Heart left ventricle (tissue), 16 donors: Measurements from ENCODE around the gene TYK2. TPM values are rescaled to one million over a fixed set of nuclear protein-coding genes. Genes with fewer than 3 reads are reported as not detected.
A peak's percentile ranks its signal among the peaks of the same experiment; 100 is the strongest.

Experiments used
- ATAC-seq, 4 donors: fragments of 200-7000 bp; cut with Tn5 transposase; one replicate each; pipeline ENCODE4 v1.9.1; 2020 to 2022; ENCODE audit warnings: moderate library complexity in 4 of 4, mild to moderate bottlenecking in 3 of 4, moderate number of reproducible peaks in 1 of 4
- DNase-seq, 5 donors: peaks; one replicate each; pipeline ENCODE4 v3.0.0-alpha.2; 2020
- H3K27ac ChIP-seq, 12 donors: fragments of 200-600 bp; sonication (generic) in 4 of 12; one replicate each; pipeline versions ENCODE4 v1.5.0 to v1.8.0; 2016 to 2022; ENCODE audit warnings: mild to moderate bottlenecking in 2 of 12
- H3K27me3 ChIP-seq, 9 donors: fragments of 200-600 bp; sonication (generic) in 2 of 9; one replicate each; pipeline versions ENCODE4 v1.5.1 to v1.8.0; 2016 to 2022; ENCODE audit warnings: mild to moderate bottlenecking in 3 of 9
- H3K36me3 ChIP-seq, 9 donors: fragments of 200-600 bp; sonication (generic) in 2 of 9; one replicate each; pipeline versions ENCODE4 v1.5.0 to v1.8.0; 2018 to 2022; ENCODE audit warnings: mild to moderate bottlenecking in 2 of 9
- H3K4me1 ChIP-seq, 12 donors: fragments of 200-600 bp; sonication (generic) in 4 of 12; one replicate each; pipeline versions ENCODE4 v1.5.0 to v1.8.0; 2016 to 2022; ENCODE audit warnings: mild to moderate bottlenecking in 3 of 12
- H3K4me3 ChIP-seq, 12 donors: fragments of 200-600 bp; sonication (generic) in 4 of 12; one replicate each; pipeline versions ENCODE4 v1.5.0 to v1.8.0; 2017 to 2022; ENCODE audit warnings: mild to moderate bottlenecking in 9 of 12, moderate library complexity in 4 of 12
- H3K9me3 ChIP-seq, 12 donors: fragments of 200-600 bp; sonication (generic) in 4 of 12; one replicate each; pipeline versions ENCODE4 v1.5.0 to v1.8.0; 2016 to 2022; ENCODE audit warnings: mild to moderate bottlenecking in 1 of 12
- POLR2A ChIP-seq, 2 donors: fragments of 450-650 bp; IDR thresholded peaks; one replicate each; pipeline ENCODE4 v1.6.1; 2017; ENCODE audit warnings: antibody characterized with exemption in 2 of 2, mild to moderate bottlenecking in 2 of 2, moderate library complexity in 2 of 2
- WGBS, 4 donors: extraction: QIAGEN DNeasy Blood & Tissue Kit in 2 of 4; methylation state at CpG; one replicate each; pipeline versions ENCODE4 v1.1.5 to v1.1.7; 2013 to 2018; 5-methylcytosine and 5-hydroxymethylcytosine counted together
- intact Hi-C, 10 donors: fragments of 100-400 bp; cut with DNase I; formaldehyde crosslinking; loops; one replicate each; pipeline versions ENCODE4 v1.11.1 to v1.14.2; 2022
- polyA plus RNA-seq, 2 donors: library from polyadenylated mRNA; stranded (reverse); fragments of 200-250 nt; gene quantifications; one replicate each; pipeline ENCODE4 v1.2.3, GENCODE V29; 2013
- total RNA-seq, 9 donors: library from RNA; depleted of rRNA in 2 of 9; stranded (reverse); fragments of >200 nt in 2 of 9; fragmentation: NEBNext Ultra II Directional in 3 of 9; extraction: Animal tissue kit (Norgen Biotek cat#: 25700) in 3 of 9; gene quantifications; one replicate each; pipeline versions ENCODE4 v1.1.0 to v1.2.4, GENCODE V29; 2016 to 2023
- TF ChIP-seq, protein P1 (sequence below), 12 donors: fragments of 200-600 bp; sonication (generic) in 4 of 12; IDR thresholded peaks; one replicate each; pipeline versions ENCODE4 v1.5.0 to v1.8.0; 2018 to 2022; ENCODE audit warnings: antibody characterized with exemption in 12 of 12, mild to moderate bottlenecking in 5 of 12
- donor health status: ischemic (EF 13 %, LVEDD 7.1; RV severe dilation, severe dysfunction).
- donor health status: healthy with polysubstance abuse.
- donor health status: DM: no; HTN: yes; CAD: no.
- donor health status: DM: no; HTN: no; CAD: no.
- donor health status: ischemic (EF 25% LVEDD 6.9; RV normal size, moderate dysfunction).
- donor health status: ischemic (EF 25% LVEDD 5.7; RV mildly dilated, moderate dysfunction).
- donor health status: healthy.
- donor health status: DM: yes; HTN: yes; CAD: no.
- donor health status: ischemic (EF 35%, LVEDD 5.7; RV mildly dilated, moderate dysfunction).
- donor health status: nonischemic (EF 11% LVEDD 7.7; RV severe dilation, severe dysfunction).
- donor health status: DM: yes; HTN: yes; CAD: no.
- donor health status: PGD.
- donor health status: ischemic (EF 29% LVEDD 5.4; RV normal size, mild dysfunction).
- donor health status: nonischemic (EF 23%, LVEDD 6.1; RV moderate dilation, normal function).

Gene TYK2
- total and polyA plus RNA-seq, 11 donors, result 37.7 to 100 (median 59.4) TPM

- WGBS, 4 donors, result 3 to 4% (median 3%) methylated on average over 20 to 38 of the region's 38 CpGs
- DNase-seq, result peak; percentile 78 to 91 (median 83)
- Histone ChIP-seq H3K4me3 (peak overlapping the region in 10 of 12 donors; percentile 8 to 57 (median 39)), H3K36me3 (no peaks in the 10 kb centered on the region), H3K27me3 (peaks cover 31 to 64% (median 50%) of the 10 kb centered on the region in 9 donors), H3K27ac (peak overlapping the region in 2 of 12 donors; percentile 21 to 74), H3K9me3 (no peaks in the 10 kb centered on the region), H3K4me1 (peaks cover 0 to 83% (median 24%) of the 10 kb centered on the region in 12 donors)
- intact Hi-C loops, result loop anchor here in 7 of 10 donors (1.0 to 2.0 kb wide), 3 partner anchors 19 to 21 kb away; partner anchors contain the start of gene CDC37 (in 1 of the 7)
- peak; percentile 76 to 93 (median 89) for ATAC-seq
- no peak for TF ChIP-seq POLR2A (IDR thresholded peaks at IDR 0.05)
- TF ChIP-seq, protein P1, sequence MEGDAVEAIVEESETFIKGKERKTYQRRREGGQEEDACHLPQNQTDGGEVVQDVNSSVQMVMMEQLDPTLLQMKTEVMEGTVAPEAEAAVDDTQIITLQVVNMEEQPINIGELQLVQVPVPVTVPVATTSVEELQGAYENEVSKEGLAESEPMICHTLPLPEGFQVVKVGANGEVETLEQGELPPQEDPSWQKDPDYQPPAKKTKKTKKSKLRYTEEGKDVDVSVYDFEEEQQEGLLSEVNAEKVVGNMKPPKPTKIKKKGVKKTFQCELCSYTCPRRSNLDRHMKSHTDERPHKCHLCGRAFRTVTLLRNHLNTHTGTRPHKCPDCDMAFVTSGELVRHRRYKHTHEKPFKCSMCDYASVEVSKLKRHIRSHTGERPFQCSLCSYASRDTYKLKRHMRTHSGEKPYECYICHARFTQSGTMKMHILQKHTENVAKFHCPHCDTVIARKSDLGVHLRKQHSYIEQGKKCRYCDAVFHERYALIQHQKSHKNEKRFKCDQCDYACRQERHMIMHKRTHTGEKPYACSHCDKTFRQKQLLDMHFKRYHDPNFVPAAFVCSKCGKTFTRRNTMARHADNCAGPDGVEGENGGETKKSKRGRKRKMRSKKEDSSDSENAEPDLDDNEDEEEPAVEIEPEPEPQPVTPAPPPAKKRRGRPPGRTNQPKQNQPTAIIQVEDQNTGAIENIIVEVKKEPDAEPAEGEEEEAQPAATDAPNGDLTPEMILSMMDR (IDR thresholded peaks at IDR 0.05), result peak; percentile 89 to 95 (median 94)
These were observed 43.8 kb upstream of the TYK2 start for GRCh38 chr19:10424011-10424637.

DNA sequence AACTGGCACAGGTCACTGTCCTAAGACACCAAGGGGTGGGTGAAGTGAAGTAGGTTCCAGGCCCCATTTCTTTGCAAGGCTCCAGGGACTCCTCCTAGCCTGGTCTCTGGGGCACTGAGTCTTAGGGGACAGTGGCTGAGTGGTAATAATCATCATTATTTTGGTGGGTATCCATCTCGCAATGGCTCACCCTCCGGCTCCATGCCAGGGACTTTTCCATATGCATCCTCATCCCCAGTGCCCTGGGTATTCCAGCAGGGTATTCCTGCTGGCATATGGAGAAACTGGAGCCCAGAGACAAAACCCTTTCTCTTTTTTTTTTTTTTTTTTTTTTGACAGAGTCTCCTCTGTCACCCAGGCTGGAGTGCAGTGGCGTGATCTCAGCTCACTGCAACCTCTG lies 42.5 kb upstream of the TYK2 start:
- 62 to 82% (median 74%) methylated on average over 3 of the region's 3 CpGs for WGBS, 4 donors
- DNase-seq, result no peak
- Histone ChIP-seq H3K9me3 (no peaks in the 10 kb centered on the region), H3K27ac (no peak overlapping the region), H3K27me3 (peaks cover 32 to 76% (median 61%) of the 10 kb centered on the region in 9 donors), H3K36me3 (no peaks in the 10 kb centered on the region), H3K4me3 (no peak overlapping the region), H3K4me1 (peaks cover 0 to 70% (median 25%) of the 10 kb centered on the region in 12 donors)
- intact Hi-C loops, result no loop called here
- ATAC-seq, result no peak
- no peak for TF ChIP-seq POLR2A (IDR thresholded peaks at IDR 0.05)
- TF ChIP-seq, protein P1 (IDR thresholded peaks at IDR 0.05), result no peak

GRCh38 chr19:10422046-10422461 lies 41.7 kb upstream of the TYK2 start:
- Histone ChIP-seq H3K27me3 (peaks cover 38 to 84% (median 69%) of the 10 kb centered on the region in 9 donors), H3K36me3 (no peaks in the 10 kb centered on the region), H3K27ac (no peak overlapping the region), H3K9me3 (no peaks in the 10 kb centered on the region), H3K4me3 (no peak overlapping the region), H3K4me1 (peaks cover 0 to 68% (median 25%) of the 10 kb centered on the region in 12 donors)
- no peak for TF ChIP-seq POLR2A (IDR thresholded peaks at IDR 0.05)
- TF ChIP-seq, protein P1 (IDR thresholded peaks at IDR 0.05), result no peak
- DNase-seq (no peak), ATAC-seq (no peak)
- intact Hi-C loops, result no loop called here
- 39 to 71% (median 52%) methylated on average over 4 of the region's 4 CpGs for WGBS, 4 donors

DNA sequence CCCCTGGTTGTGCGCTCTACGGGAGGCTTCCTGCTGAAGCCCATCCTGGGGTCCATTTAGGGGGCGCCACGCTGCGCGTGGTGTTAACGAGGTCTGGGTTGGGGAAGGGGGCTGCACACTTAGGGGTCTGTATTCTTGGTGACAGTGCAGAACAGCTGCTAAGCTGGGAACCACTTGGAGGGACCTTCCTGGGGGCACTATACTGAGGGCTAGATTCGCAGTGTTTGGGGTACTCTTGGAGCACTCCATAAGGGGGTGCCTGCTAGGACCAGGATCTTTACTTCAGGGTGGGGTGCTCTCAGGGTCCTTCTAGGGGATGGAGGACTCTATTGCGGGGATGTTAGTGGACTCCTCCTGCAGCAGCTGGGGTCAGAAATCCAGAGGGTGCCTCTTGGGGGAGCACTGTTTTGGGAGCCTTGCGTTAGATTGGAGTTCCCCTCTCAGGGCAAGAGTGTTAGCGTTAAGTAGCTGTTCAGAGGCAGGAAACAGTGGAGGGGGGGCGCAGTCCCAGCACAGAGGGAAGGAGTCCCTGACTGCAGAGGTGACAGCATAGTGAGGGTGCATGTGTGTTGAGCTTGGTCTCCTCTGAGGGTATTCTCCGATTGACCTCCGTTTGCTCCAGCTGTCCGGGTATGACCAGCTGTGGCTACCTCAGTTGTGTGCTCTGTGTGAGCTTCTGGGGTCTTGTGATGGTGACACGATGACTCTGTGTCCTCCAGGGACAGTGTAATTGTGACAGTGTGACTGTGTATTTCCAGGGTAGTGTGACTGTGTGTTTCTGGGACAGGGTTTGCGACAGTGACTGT lies 41.1 kb upstream of the TYK2 start:
- peaks cover 41 to 90% (median 72%) of the 10 kb centered on the region in 9 donors for H3K27me3 ChIP-seq
- peaks cover 0 to 70% (median 29%) of the 10 kb centered on the region in 12 donors for H3K4me1 ChIP-seq
- no peaks in the 10 kb centered on the region for H3K36me3 ChIP-seq
- peak overlapping the region in 1 of 12 donors; percentile 18 for H3K4me3 ChIP-seq
- intact Hi-C loops, result no loop called here
- no peaks in the 10 kb centered on the region for H3K9me3 ChIP-seq
- DNase-seq (no peak), ATAC-seq (no peak)
- TF ChIP-seq POLR2A (IDR thresholded peaks at IDR 0.05), result no peak
- TF ChIP-seq, protein P1 (IDR thresholded peaks at IDR 0.05), result no peak
- WGBS, 4 donors, result 23 to 31% (median 26%) methylated on average over 12 to 17 of the region's 17 CpGs
- no peak overlapping the region for H3K27ac ChIP-seq
